HCT116 (cell line): ENCODE results near the gene CTNND2. TPM values are rescaled to one million over a fixed set of nuclear protein-coding genes. Genes with fewer than 3 reads are reported as not detected.

Experiments
- ATAC-seq: fragments of 200-7000 bp; cut with Tn5 transposase; 2 replicates; pipeline ENCODE4 v1.9.1; 2020; ENCODE audit warnings: mild to moderate bottlenecking, moderate library complexity
- BruUV-seq: library from RNA; stranded (reverse); fragments of 400-500 nt; replicated peaks from 2 replicates; lab custom pipeline; 2021; lab: Mats Ljungman, UMichigan
- CTCF ChIA-PET: fragments of 300-600 bp; sonication (Branson Sonifier 250); formaldehyde crosslinking; loops from one replicate; lab custom pipeline; 2021; ENCODE audit warnings: antibody characterized with exemption; lab: Charles Lee
- POLR2A ChIA-PET: fragments of 300-600, 350-600 bp; sonication (Branson Sonifier 250); formaldehyde crosslinking; loops from one replicate; lab custom pipeline; 2021; ENCODE audit warnings: antibody characterized with exemption; lab: Charles Lee
- RAD21 ChIA-PET, 2 experiments: fragments of 300-600 bp; sonication (Branson Sonifier 250); formaldehyde crosslinking; loops; one replicate each; lab custom pipeline; 2023; ENCODE audit warnings: low total read pairs in 2 of 2; ENCODE audit not compliant: uncharacterized antibody in 2 of 2, unreplicated experiment in 2 of 2, low non-redundant PET in 1 of 2; lab: Charles Lee
- DNase-seq: peaks from one replicate; pipeline ENCODE4 v3.0.0-alpha.2; 2010; ENCODE audit warnings: low read depth, low spot score
- H2AFZ ChIP-seq: fragments of 200-600 bp; shearing (Covaris generic), sonication (generic); 2 replicates; pipeline ENCODE4 v1.6.1; 2017; ENCODE audit warnings: low read depth, mixed run types, mixed read lengths, antibody characterized with exemption, low read length; ENCODE audit not compliant: poor library complexity, severe bottlenecking
- H3K27ac ChIP-seq: 2 replicates; pipeline ENCODE4 v1.5.1; 2012; ENCODE audit warnings: low read depth, low read length
- H3K27me3 ChIP-seq: fragments of 200-600 bp; sonication (generic); 2 replicates; pipeline ENCODE4 v1.6.1; 2016; ENCODE audit warnings: mixed run types, low read length, mixed read lengths; ENCODE audit not compliant: insufficient read depth
- H3K36me3 ChIP-seq, 2 experiments: fragments of 200-500 bp in 1 of 2; fragments of 200-600 bp in 1 of 2; sonication (Bioruptor generic) in 1 of 2; sonication (generic) in 1 of 2; 2 replicates each; pipeline versions ENCODE4 v1.5.1 to v1.6.1; 2014 to 2016; ENCODE audit warnings: low read length in 2 of 2, inconsistent platforms in 1 of 2, mixed read lengths in 1 of 2, mixed run types in 1 of 2; ENCODE audit not compliant: insufficient read depth in 2 of 2, control insufficient read depth in 1 of 2
- H3K4me1 ChIP-seq, 2 experiments: fragments of 200-600 bp in 1 of 2; sonication (generic) in 1 of 2; 2 replicates each; pipeline versions ENCODE4 v1.5.1 to v1.6.1; 2012 to 2017; ENCODE audit warnings: low read length in 2 of 2, inconsistent platforms in 1 of 2, mild to moderate bottlenecking in 1 of 2, mixed read lengths in 1 of 2, mixed run types in 1 of 2, moderate library complexity in 1 of 2; ENCODE audit not compliant: insufficient read depth in 2 of 2, control insufficient read depth in 1 of 2
- H3K4me2 ChIP-seq: fragments of 200-600 bp; sonication (generic); 2 replicates; pipeline ENCODE4 v1.6.1; 2017; ENCODE audit warnings: mixed run types, low read length, mixed read lengths
- H3K4me3 ChIP-seq, 2 experiments: fragments of 200-600 bp in 1 of 2; sonication (generic) in 1 of 2; replicated peaks in 1 of 2; 2 replicates each; pipeline ENCODE4 v1.5.1; 2011 to 2016; ENCODE audit warnings: low read length in 2 of 2, control low read depth in 1 of 2, low read depth in 1 of 2, mild to moderate bottlenecking in 1 of 2, mixed read lengths in 1 of 2, mixed run types in 1 of 2
- H3K79me2 ChIP-seq: fragments of 200-600 bp; sonication (generic); 2 replicates; pipeline ENCODE4 v1.6.1; 2017; ENCODE audit warnings: mild to moderate bottlenecking, mixed run types, low read length, moderate library complexity, mixed read lengths; ENCODE audit not compliant: insufficient read depth
- H3K9ac ChIP-seq: fragments of 200-600 bp; sonication (generic); 2 replicates; pipeline ENCODE4 v1.6.1; 2016; ENCODE audit warnings: low read length, mixed read lengths
- H3K9me2 ChIP-seq: fragments of 200-600 bp; sonication (generic), shearing (Covaris generic); 2 replicates; pipeline ENCODE4 v1.6.1; 2017; ENCODE audit warnings: mixed run types, mild to moderate bottlenecking, moderate library complexity; ENCODE audit not compliant: insufficient read depth
- H3K9me3 ChIP-seq, 2 experiments: fragments of 200-500 bp in 1 of 2; fragments of 200-600 bp in 1 of 2; sonication (Bioruptor generic) in 1 of 2; sonication (generic) in 1 of 2; 2 replicates each; pipeline ENCODE4 v1.6.1; 2014 to 2017; ENCODE audit warnings: low read length in 2 of 2, mixed read lengths in 2 of 2, inconsistent platforms in 1 of 2, low read depth in 1 of 2, mild to moderate bottlenecking in 1 of 2, mixed run types in 1 of 2, moderate library complexity in 1 of 2; ENCODE audit not compliant: control insufficient read depth in 1 of 2, insufficient read depth in 1 of 2
- H4K20me1 ChIP-seq: fragments of 200-600 bp; sonication (generic), shearing (Covaris generic); 2 replicates; pipeline ENCODE4 v1.6.1; 2017; ENCODE audit warnings: mixed run types, mild to moderate bottlenecking, moderate library complexity; ENCODE audit not compliant: insufficient read depth
- ATF3 ChIP-seq: IDR thresholded peaks from 2 replicates; pipeline ENCODE4 v1.6.1; 2012
- CBX3 ChIP-seq: IDR thresholded peaks from 2 replicates; pipeline ENCODE4 v1.6.1; 2012; ENCODE audit warnings: low read depth
- CTCF ChIP-seq, 3 experiments: fragments of 200-600 bp in 1 of 3; sonication (generic) in 1 of 3; IDR thresholded peaks in 2 of 3; conservative IDR thresholded peaks in 1 of 3; 2 replicates each; pipeline ENCODE4 v1.5.1; 2012 to 2017; ENCODE audit warnings: low read depth in 2 of 3, low read length in 2 of 3, antibody characterized with exemption in 1 of 3, borderline replicate concordance in 1 of 3, control low read depth in 1 of 3, mild to moderate bottlenecking in 1 of 3, mixed read lengths in 1 of 3, mixed run types in 1 of 3, moderate library complexity in 1 of 3; ENCODE audit not compliant: insufficient read depth in 1 of 3
- EGR1 ChIP-seq: IDR thresholded peaks from 2 replicates; pipeline ENCODE4 v1.6.1; 2012; ENCODE audit warnings: low read depth
- ELF1 ChIP-seq: IDR thresholded peaks from 2 replicates; pipeline ENCODE4 v1.6.1; 2012; ENCODE audit warnings: low read depth, borderline replicate concordance
- EZH2 ChIP-seq: fragments of 200-600 bp; sonication (generic); IDR thresholded peaks from 2 replicates; pipeline ENCODE4 v1.6.1; 2017; ENCODE audit warnings: antibody characterized with exemption, mixed run types
- EZH2phosphoT487 ChIP-seq: fragments of 200-600 bp; IDR thresholded peaks from 2 replicates; pipeline ENCODE4 v1.6.1; 2018; ENCODE audit warnings: antibody characterized with exemption, borderline replicate concordance
- JUND ChIP-seq: IDR thresholded peaks from 2 replicates; pipeline ENCODE4 v1.6.1; 2012
- MAX ChIP-seq: IDR thresholded peaks from 2 replicates; pipeline ENCODE4 v1.6.1; 2012
- POLR2A ChIP-seq: IDR thresholded peaks from 2 replicates; pipeline ENCODE4 v1.7.0; 2011; ENCODE audit warnings: borderline replicate concordance; ENCODE audit not compliant: insufficient read depth, insufficient read length; ENCODE audit errors: extremely low read depth
- POLR2AphosphoS5 ChIP-seq: IDR thresholded peaks from 2 replicates; pipeline ENCODE4 v1.6.1; 2011; ENCODE audit warnings: mild to moderate bottlenecking, low read depth, low read length, moderate library complexity
- RAD21 ChIP-seq: IDR thresholded peaks from 2 replicates; pipeline ENCODE4 v1.6.1; 2012; ENCODE audit warnings: low read depth, mild to moderate bottlenecking
- REST ChIP-seq: IDR thresholded peaks from 2 replicates; pipeline ENCODE4 v1.6.1; 2012; ENCODE audit warnings: low read depth
- SIN3A ChIP-seq: IDR thresholded peaks from 2 replicates; pipeline ENCODE4 v1.6.1; 2012; ENCODE audit warnings: low read depth
- YY1 ChIP-seq: IDR thresholded peaks from 2 replicates; pipeline ENCODE4 v1.6.1; 2011; ENCODE audit warnings: low read length, low read depth, moderate library complexity, mild to moderate bottlenecking; ENCODE audit not compliant: insufficient replicate concordance; ENCODE audit errors: extremely low read depth
- ZFX ChIP-seq: fragments of 450-650 bp; IDR thresholded peaks from 2 replicates; pipeline ENCODE4 v1.6.1; 2017
- ZNF274 ChIP-seq: fragments of 200-500 bp; sonication (Bioruptor generic); IDR thresholded peaks from 2 replicates; pipeline ENCODE4 v1.6.1; 2014; ENCODE audit warnings: mild to moderate bottlenecking, low read depth, low read length, inconsistent platforms
- intact Hi-C: fragments of 100-400 bp; cut with micrococcal nuclease; formaldehyde crosslinking; loops from 2 replicates; pipeline ENCODE4 v1.10.0; 2022
- total RNA-seq: library from RNA; stranded (reverse); gene quantifications from one replicate; pipeline ENCODE4 v1.2.1, GENCODE V29; 2021; ENCODE audit not compliant: unreplicated experiment

CTNND2 gene
- total RNA-seq, 1 experiment from 2014 or later, result not detected

- no peaks in the 10 kb centered on the region for H3K27me3 ChIP-seq
- H3K4me1 ChIP-seq, result no peaks in the 10 kb centered on the region
- H3K27ac ChIP-seq, result no peak overlapping the region
- H2AFZ ChIP-seq, result no peak overlapping the region
- CTCF ChIA-PET, result no interaction called here
- intact Hi-C loops, result no loop called here
- POLR2A ChIA-PET, result no interaction called here
- no peaks in the 10 kb centered on the region for H3K79me2 ChIP-seq
- H3K36me3 ChIP-seq, result no peaks in the 10 kb centered on the region
- H4K20me1 ChIP-seq, result no peaks in the 10 kb centered on the region
- ATAC-seq (no peak), DNase-seq (no peak)
- RAD21 ChIA-PET, result no interaction called here
- no peak overlapping the region for H3K4me3 ChIP-seq
- no peak overlapping the region for H3K9ac ChIP-seq
- no peak overlapping the region for H3K4me2 ChIP-seq
- no peaks in the 10 kb centered on the region for H3K9me2 ChIP-seq
- TF ChIP-seq ELF1 (no peak), POLR2A (no peak), POLR2AphosphoS5 (no peak), EZH2 (no peak)
- BruUV-seq, result no TSS peak
- peaks cover 0 to 19% of the 10 kb centered on the region in 2 experiments; a peak in 2 of 4 replicates for H3K9me3 ChIP-seq
Measured at GRCh38 chr5:11422342-11422741, 481.9 kb downstream of the CTNND2 start.

GRCh38 chr5:11420969-11421368, 483.3 kb downstream of the CTNND2 start:
- no peaks in the 10 kb centered on the region for H3K9me2 ChIP-seq
- no peaks in the 10 kb centered on the region for H3K27me3 ChIP-seq
- CTCF ChIA-PET, result no interaction called here
- intact Hi-C loops, result no loop called here
- H3K9ac ChIP-seq, result no peak overlapping the region
- H3K4me3 ChIP-seq, result no peak overlapping the region
- no peaks in the 10 kb centered on the region for H3K4me1 ChIP-seq
- no peak overlapping the region for H3K27ac ChIP-seq
- RAD21 ChIA-PET, result no interaction called here
- no TSS peak for BruUV-seq
- POLR2A ChIA-PET, result no interaction called here
- H3K79me2 ChIP-seq, result no peaks in the 10 kb centered on the region
- peaks cover 5 to 19% of the 10 kb centered on the region in 2 experiments; a peak in 3 of 4 replicates for H3K9me3 ChIP-seq
- H4K20me1 ChIP-seq, result no peaks in the 10 kb centered on the region
- ATAC-seq (no peak), DNase-seq (no peak)
- H3K36me3 ChIP-seq, result no peaks in the 10 kb centered on the region
- H3K4me2 ChIP-seq, result no peak overlapping the region
- H2AFZ ChIP-seq, result no peak overlapping the region
- TF ChIP-seq JUND, result no peak
- TF ChIP-seq POLR2AphosphoS5, result no peak
- TF ChIP-seq SIN3A, result no peak
- TF ChIP-seq CBX3, result no peak
- no peak for TF ChIP-seq ZFX
- TF ChIP-seq YY1, result no peak
- no peak for TF ChIP-seq ZNF274
- no peak for TF ChIP-seq ELF1
- TF ChIP-seq ATF3, result no peak
- no peak for TF ChIP-seq MAX
- no peak for TF ChIP-seq EGR1
- no peak for TF ChIP-seq RAD21
- TF ChIP-seq CTCF (IDR thresholded peaks at IDR 0.05 in 2 of 3, conservative IDR thresholded peaks at IDR 0.05 in 1 of 3; ENCODE audit: borderline replicate concordance in 1 of 3, insufficient read depth in 1 of 3, low read depth in 2 of 3, low read length in 2 of 3), result no peak
- TF ChIP-seq EZH2, result no peak
- TF ChIP-seq REST, result no peak
- no peak for TF ChIP-seq EZH2phosphoT487
